Measurements from ENCODE around the gene PRICKLE2. TPM values are rescaled to one million over a fixed set of nuclear protein-coding genes. Genes with fewer than 3 reads are reported as not detected.

PRICKLE2 gene
- polyA plus RNA-seq, 2 of the 4 experiments (the other 2 are of a cell fraction), result 5.3 to 6.3 TPM

- ATAC-seq, result no peak; a peak in 1 of 6 replicates
- Histone ChIP-seq H3K9me3 (peaks cover 3% of the 10 kb centered on the region; the same call in 1 of the 3 replicates), H3K4me1 (peaks cover 41% of the 10 kb centered on the region), H3K4me2 (peak overlapping the region; percentile 71), H3K27ac (peak overlapping the region; percentile 83 to 91), H3K4me3 (no peak overlapping the region)
- no peak for DNase-seq (ENCODE audit: low read depth in 1 of 2, low spot score in 1 of 2)
- TF ChIP-seq HOXA7 (CRISPR knock-in tag; IDR thresholded peaks at IDR 0.05), result no peak
- TF ChIP-seq EP300 (IDR thresholded peaks at IDR 0.05), result no peak
- WGBS (ENCODE audit: missing lambda C conversion rate), result 11% methylated on average over 3 of the region's 3 CpGs
- ChIA-PET POLR2A (interaction anchor here (1.0 to 2.6 kb wide), 3 partner anchors 13 to 41 kb away, joined by 4 to 14 read pairs (median 4); partner anchors contain the start of gene PRICKLE2), CTCF (interaction anchor here (0.6 to 1.8 kb wide), 9 partner anchors 12 to 242 kb away, joined by 3 to 11 read pairs (median 3); partner anchors contain the start of genes PRICKLE2 and PSMD6)
- FAIRE-seq, result no peak
These were observed 40.4 kb upstream of the PRICKLE2 start for GRCh38 chr3:64265646-64266045.

- WGBS (ENCODE audit: missing lambda C conversion rate), result 72% methylated on average over 4 of the region's 4 CpGs
- H3K9me3 ChIP-seq, result 0 out of 3 replicates have a peak, but pooled peaks cover under 1% of the 10 kb centered on the region
- no peak overlapping the region for H3K4me3 ChIP-seq
- H3K4me2 ChIP-seq, result peak overlapping the region; percentile 71
- DNase-seq (ENCODE audit: low read depth in 1 of 2, low spot score in 1 of 2) (peak in 1 of 2 experiments; percentile 8), ATAC-seq (no peak; a peak in 1 of 6 replicates), FAIRE-seq (no peak)
- H3K4me1 ChIP-seq, result peaks cover 41% of the 10 kb centered on the region
- CTCF ChIA-PET, result interaction anchor here (0.7 to 1.8 kb wide), 5 partner anchors 39 to 233 kb away, joined by 3 to 11 read pairs (median 3); partner anchors contain the start of gene PRICKLE2
- POLR2A ChIA-PET, result no interaction called here
- H3K27ac ChIP-seq, result peak overlapping the region; percentile 83 to 91
- TF ChIP-seq BCL3 (IDR thresholded peaks at IDR 0.05) (no peak), MAFK (IDR thresholded peaks at IDR 0.05; ENCODE audit: partially characterized antibody) (no peak), REST (IDR thresholded peaks at IDR 0.05) (no peak), EP300 (IDR thresholded peaks at IDR 0.05) (0 out of 5 replicates have a peak, but pooled peaks of 1 of the 2 experiments have one; percentile 12), CTCF (IDR thresholded peaks at IDR 0.05) (no peak), GATA3 (IDR thresholded peaks at IDR 0.05; ENCODE audit: borderline replicate concordance) (peak; percentile 24; the same call in 1 of the 2 replicates), SMC3 (IDR thresholded peaks at IDR 0.05) (no peak), RARB (CRISPR knock-in tag; IDR thresholded peaks at IDR 0.05) (no peak), NR3C1 (IDR thresholded peaks at IDR 0.05) (no peak), TFCP2L1 (CRISPR knock-in tag; IDR thresholded peaks at IDR 0.05) (no peak), ZSCAN20 (CRISPR knock-in tag; IDR thresholded peaks at IDR 0.05) (no peak)
These were observed 39.3 kb upstream of the PRICKLE2 start for GRCh38 chr3:64264501-64265109.

- H3K4me2 ChIP-seq, result no peak overlapping the region
- FAIRE-seq (no peak), DNase-seq (ENCODE audit: low read depth in 1 of 2, low spot score in 1 of 2) (no peak), ATAC-seq (no peak)
- CTCF ChIA-PET, result interaction anchor here (0.7 to 1.9 kb wide), 4 partner anchors 8 to 222 kb away, joined by 3 to 7 read pairs (median 6); partner anchors contain the start of gene PRICKLE2
- POLR2A ChIA-PET, result no interaction called here
- WGBS (ENCODE audit: missing lambda C conversion rate), result 81% methylated on average over 4 of the region's 4 CpGs
- H3K27ac ChIP-seq, result peak overlapping the region in 1 of 2 experiments; percentile 4; a peak in 1 of 6 replicates
- H3K4me1 ChIP-seq, result peaks cover 38% of the 10 kb centered on the region
- no peak overlapping the region for H3K4me3 ChIP-seq
- no peaks in the 10 kb centered on the region for H3K9me3 ChIP-seq
- TF ChIP-seq CHD4 (IDR thresholded peaks at IDR 0.05; ENCODE audit: borderline replicate concordance) (no peak), POLR2AphosphoS2 (conservative IDR thresholded peaks at IDR 0.05; ENCODE audit: low read length) (no peak), RAD21 (conservative IDR thresholded peaks at IDR 0.05 in 1 of 2, IDR thresholded peaks at IDR 0.05 in 1 of 2) (peak in 1 of 2 experiments; percentile 30; a peak in 1 of 5 replicates), TP53 (CRISPR knock-in tag; IDR thresholded peaks at IDR 0.05) (no peak), POLR2A (IDR thresholded peaks at IDR 0.05; ENCODE audit: low read length) (no peak)
These were observed 37.4 kb upstream of the PRICKLE2 start for GRCh38 chr3:64262574-64263114.
